Transverse colon (tissue), 4 donors: ENCODE measurements around the gene KARS1.

Experiments used
- CTCF ChIP-seq, 5 experiments: fragments of 200-600 bp in 3 of 5; fragments of 450-650 bp in 2 of 5; sonication (generic) in 3 of 5; IDR thresholded peaks; 1 replicate in 2 of 5; 2 replicates in 3 of 5; pipeline ENCODE4 v1.5.1; 2016 to 2017; ENCODE audit warnings: antibody characterized with exemption in 5 of 5, inconsistent platforms in 3 of 5, mild to moderate bottlenecking in 2 of 5, moderate library complexity in 1 of 5
- EP300 ChIP-seq: sonication (generic); formaldehyde crosslinking; IDR thresholded peaks from one replicate; pipeline ENCODE4 v1.6.1; 2017; ENCODE audit warnings: antibody characterized with exemption, low read depth
- POLR2A ChIP-seq: fragments of 450-650 bp; IDR thresholded peaks from one replicate; pipeline ENCODE4 v1.6.1; 2016; ENCODE audit warnings: antibody characterized with exemption, mild to moderate bottlenecking, moderate library complexity
- POLR2AphosphoS5 ChIP-seq, 3 donors: sonication (generic); formaldehyde crosslinking; IDR thresholded peaks; one replicate each; pipeline ENCODE4 v1.6.1; 2016; ENCODE audit warnings: antibody characterized with exemption in 3 of 3

- TF ChIP-seq CTCF (IDR thresholded peaks at IDR 0.05), result no peak
- TF ChIP-seq POLR2AphosphoS5 (IDR thresholded peaks at IDR 0.05), result no peak
- no peak for TF ChIP-seq POLR2A
- no peak for TF ChIP-seq EP300
Measured at GRCh38 chr16:75593825-75594820, 53.3 kb downstream of the KARS1 start.
